H9 (cell line): ENCODE measurements around the gene TMPRSS2. TPM values are rescaled to one million over a fixed set of nuclear protein-coding genes. Genes with fewer than 3 reads are reported as not detected.

ENCODE experiments used
- DNase-seq: peaks from one replicate; pipeline ENCODE4 v3.0.0-alpha.2; 2017
- H2AFZ ChIP-seq: one replicate; pipeline ENCODE4 v1.6.1; 2013; ENCODE audit warnings: mild to moderate bottlenecking, low read length, control low read depth, moderate library complexity
- H2AK5ac ChIP-seq: 2 replicates; pipeline ENCODE4 v1.6.1; 2013; ENCODE audit warnings: low read length, control low read depth, mixed read lengths; ENCODE audit not compliant: insufficient read length
- H2BK120ac ChIP-seq: one replicate; pipeline ENCODE4 v1.6.1; 2013; ENCODE audit warnings: low read depth, mild to moderate bottlenecking, low read length, control low read depth, inconsistent platforms; ENCODE audit not compliant: poor library complexity, severe bottlenecking
- H2BK12ac ChIP-seq: 2 replicates; pipeline ENCODE4 v1.6.1; 2013; ENCODE audit warnings: low read length, control low read depth, mixed read lengths, low read depth; ENCODE audit not compliant: insufficient read length
- H2BK15ac ChIP-seq: 2 replicates; pipeline ENCODE4 v1.6.1; 2013; ENCODE audit warnings: low read depth, low read length, control low read depth
- H2BK20ac ChIP-seq: one replicate; pipeline ENCODE4 v1.6.1; 2013; ENCODE audit warnings: low read depth, mild to moderate bottlenecking, low read length, control low read depth, inconsistent platforms; ENCODE audit not compliant: poor library complexity, severe bottlenecking
- H2BK5ac ChIP-seq: 2 replicates; pipeline ENCODE4 v1.6.1; 2013; ENCODE audit warnings: low read length, control low read depth, mixed read lengths; ENCODE audit not compliant: insufficient read length
- H3K14ac ChIP-seq: 2 replicates; pipeline ENCODE4 v1.6.1; 2013; ENCODE audit warnings: low read length, control low read depth; ENCODE audit not compliant: insufficient read depth
- H3K18ac ChIP-seq: 2 replicates; pipeline ENCODE4 v1.6.1; 2013; ENCODE audit warnings: low read depth, mild to moderate bottlenecking, mixed read lengths, low read length, control low read depth; ENCODE audit not compliant: insufficient read length
- H3K23ac ChIP-seq: 2 replicates; pipeline ENCODE4 v1.6.1; 2013; ENCODE audit warnings: low read length, control low read depth, mixed read lengths, low read depth; ENCODE audit not compliant: insufficient read length
- H3K23me2 ChIP-seq: 2 replicates; pipeline ENCODE4 v1.6.1; 2013; ENCODE audit warnings: low read depth, mild to moderate bottlenecking, mixed read lengths, low read length, control low read depth; ENCODE audit not compliant: insufficient read length, poor library complexity, severe bottlenecking
- H3K27ac ChIP-seq: 2 replicates; pipeline ENCODE4 v1.5.1; 2013; ENCODE audit warnings: low read length, control low read depth, mixed read lengths, low read depth; ENCODE audit not compliant: insufficient read length
- H3K27me3 ChIP-seq: 2 replicates; pipeline ENCODE4 v1.6.1; 2013; ENCODE audit warnings: low read length, control low read depth, inconsistent platforms; ENCODE audit not compliant: insufficient read depth
- H3K4ac ChIP-seq: 2 replicates; pipeline ENCODE4 v1.6.1; 2013; ENCODE audit warnings: low read depth, mild to moderate bottlenecking, control low read depth, inconsistent platforms, low read length, moderate library complexity
- H3K4me1 ChIP-seq: 2 replicates; pipeline ENCODE4 v1.6.1; 2013; ENCODE audit warnings: low read length, control low read depth, inconsistent platforms; ENCODE audit not compliant: insufficient read depth
- H3K4me2 ChIP-seq: 2 replicates; pipeline ENCODE4 v1.6.1; 2013; ENCODE audit warnings: low read length, control low read depth, mixed read lengths; ENCODE audit not compliant: insufficient read length, insufficient read depth
- H3K56ac ChIP-seq: 2 replicates; pipeline ENCODE4 v1.6.1; 2013; ENCODE audit warnings: low read depth, mild to moderate bottlenecking, mixed read lengths, low read length, control low read depth; ENCODE audit not compliant: insufficient read length
- H3K79me1 ChIP-seq: 2 replicates; pipeline ENCODE4 v1.6.1; 2013; ENCODE audit warnings: low read depth, mild to moderate bottlenecking, moderate library complexity, low read length, control low read depth, inconsistent platforms; ENCODE audit not compliant: insufficient read depth, poor library complexity, severe bottlenecking
- H3K79me2 ChIP-seq: 2 replicates; pipeline ENCODE4 v1.6.1; 2013; ENCODE audit warnings: low read length, control low read depth, inconsistent platforms; ENCODE audit not compliant: insufficient read depth
- H3K9ac ChIP-seq: 2 replicates; pipeline ENCODE4 v1.6.1; 2013; ENCODE audit warnings: low read length, control low read depth, mixed read lengths; ENCODE audit not compliant: insufficient read length; ENCODE audit errors: extremely low read depth
- H3K9me3 ChIP-seq: one replicate; pipeline ENCODE4 v1.6.1; 2013; ENCODE audit warnings: low read depth, low read length, inconsistent platforms; ENCODE audit not compliant: control insufficient read depth
- H3T11ph ChIP-seq: one replicate; pipeline ENCODE4 v1.6.1; 2013; ENCODE audit warnings: mild to moderate bottlenecking, low read length, control low read depth, inconsistent platforms
- H4K20me1 ChIP-seq: one replicate; pipeline ENCODE4 v1.6.1; 2013; ENCODE audit not compliant: control insufficient read depth, insufficient read length, insufficient read depth
- H4K5ac ChIP-seq: 2 replicates; pipeline ENCODE4 v1.6.1; 2013; ENCODE audit warnings: low read depth, mild to moderate bottlenecking, mixed read lengths, low read length, control low read depth; ENCODE audit not compliant: insufficient read length
- H4K8ac ChIP-seq: replicated peaks from 2 replicates; pipeline ENCODE4 v1.6.1; 2013; ENCODE audit warnings: low read length, control low read depth, mixed read lengths, low read depth; ENCODE audit not compliant: insufficient read length
- H4K91ac ChIP-seq: 2 replicates; pipeline ENCODE4 v1.6.1; 2013; ENCODE audit warnings: low read depth, mild to moderate bottlenecking, moderate library complexity, mixed read lengths, low read length, control low read depth; ENCODE audit not compliant: insufficient read length
- H3K27ac Mint-ChIP-seq, 3 experiments: 2 replicates in 2 of 3; 3 replicates in 1 of 3; pipeline ENCODE4 v1.8.0; 2020 to 2021; ENCODE audit warnings: mixed read lengths in 3 of 3, mild to moderate bottlenecking in 1 of 3, moderate library complexity in 1 of 3
- H3K27me3 Mint-ChIP-seq: 2 replicates; pipeline ENCODE4 v1.8.0; 2021; ENCODE audit warnings: low read depth, mild to moderate bottlenecking, moderate library complexity, mixed read lengths
- H3K36me3 Mint-ChIP-seq, 3 experiments: 2 replicates in 2 of 3; 3 replicates in 1 of 3; pipeline ENCODE4 v1.8.0; 2020 to 2021; ENCODE audit warnings: low read depth in 3 of 3, mixed read lengths in 3 of 3; ENCODE audit not compliant: insufficient read depth in 1 of 3
- H3K4me1 Mint-ChIP-seq, 2 experiments: 2 replicates each; pipeline ENCODE4 v1.8.0; 2020; ENCODE audit warnings: mixed read lengths in 2 of 2
- H3K4me3 Mint-ChIP-seq, 2 experiments: 2 replicates in 1 of 2; 3 replicates in 1 of 2; pipeline ENCODE4 v1.8.0; 2020 to 2021; ENCODE audit warnings: mild to moderate bottlenecking in 2 of 2, mixed read lengths in 2 of 2, moderate library complexity in 1 of 2
- H3K9me3 Mint-ChIP-seq, 2 experiments: 2 replicates in 1 of 2; 3 replicates in 1 of 2; pipeline ENCODE4 v1.8.0; 2020; ENCODE audit warnings: mild to moderate bottlenecking in 2 of 2, mixed read lengths in 2 of 2, moderate library complexity in 1 of 2
- WGBS: extraction: QIAGEN DNeasy Blood & Tissue Kit; methylation state at CpG from one replicate; pipeline ENCODE4 v1.1.7; 2013; ENCODE audit warnings: missing lambda C conversion rate, low lambda C conversion rate, mixed read lengths; ENCODE audit not compliant: insufficient read length; ENCODE audit errors: extremely low coverage; 5-methylcytosine and 5-hydroxymethylcytosine counted together
- total RNA-seq: library from RNA; stranded (reverse); gene quantifications from 2 replicates; pipeline ENCODE4 v1.2.1, GENCODE V29; 2021
- TF ChIP-seq, protein P1 (sequence below): fragments of 200-600 bp; sonication (generic); conservative IDR thresholded peaks from 3 replicates; pipeline ENCODE4 v1.8.0; 2021; ENCODE audit warnings: antibody characterized with exemption, mild to moderate bottlenecking

The TMPRSS2 gene
- total RNA-seq, 1 experiment from 2014 or later = 12.1 TPM

GRCh38 chr21:41500363-41500762, 7.6 kb downstream of the TMPRSS2 start:
- Histone ChIP-seq H3K56ac (no peak overlapping the region), H3K27ac (no peak overlapping the region), H3K9me3 (no peaks in the 10 kb centered on the region), H2AFZ (no peak overlapping the region), H2BK15ac (no peak overlapping the region), H2BK5ac (no peak overlapping the region), H3K4me2 (no peak overlapping the region), H2BK12ac (no peak overlapping the region), H4K91ac (no peak overlapping the region), H3K4ac (no peak overlapping the region), H2BK120ac (no peak overlapping the region), H2BK20ac (no peak overlapping the region), H3K18ac (no peak overlapping the region), H3K79me1 (no peaks in the 10 kb centered on the region), H3K23me2 (no peaks in the 10 kb centered on the region), H3K9ac (no peak overlapping the region), H3K23ac (no peak overlapping the region), H2AK5ac (no peak overlapping the region), H4K5ac (no peak overlapping the region), H3K27me3 (no peaks in the 10 kb centered on the region; the same call in 1 of the 2 replicates), H3T11ph (no peak overlapping the region), H3K79me2 (no peaks in the 10 kb centered on the region; the same call in 1 of the 2 replicates), H3K4me1 (no peaks in the 10 kb centered on the region; the same call in 1 of the 2 replicates), H3K14ac (no peak overlapping the region), H4K20me1 (no peaks in the 10 kb centered on the region), H4K8ac (no peak overlapping the region)
- TF ChIP-seq, protein P1, sequence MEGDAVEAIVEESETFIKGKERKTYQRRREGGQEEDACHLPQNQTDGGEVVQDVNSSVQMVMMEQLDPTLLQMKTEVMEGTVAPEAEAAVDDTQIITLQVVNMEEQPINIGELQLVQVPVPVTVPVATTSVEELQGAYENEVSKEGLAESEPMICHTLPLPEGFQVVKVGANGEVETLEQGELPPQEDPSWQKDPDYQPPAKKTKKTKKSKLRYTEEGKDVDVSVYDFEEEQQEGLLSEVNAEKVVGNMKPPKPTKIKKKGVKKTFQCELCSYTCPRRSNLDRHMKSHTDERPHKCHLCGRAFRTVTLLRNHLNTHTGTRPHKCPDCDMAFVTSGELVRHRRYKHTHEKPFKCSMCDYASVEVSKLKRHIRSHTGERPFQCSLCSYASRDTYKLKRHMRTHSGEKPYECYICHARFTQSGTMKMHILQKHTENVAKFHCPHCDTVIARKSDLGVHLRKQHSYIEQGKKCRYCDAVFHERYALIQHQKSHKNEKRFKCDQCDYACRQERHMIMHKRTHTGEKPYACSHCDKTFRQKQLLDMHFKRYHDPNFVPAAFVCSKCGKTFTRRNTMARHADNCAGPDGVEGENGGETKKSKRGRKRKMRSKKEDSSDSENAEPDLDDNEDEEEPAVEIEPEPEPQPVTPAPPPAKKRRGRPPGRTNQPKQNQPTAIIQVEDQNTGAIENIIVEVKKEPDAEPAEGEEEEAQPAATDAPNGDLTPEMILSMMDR = no peak
- Mint-ChIP-seq H3K4me3 (no peak overlapping the region), H3K9me3 (no peaks in the 10 kb centered on the region), H3K27ac (no peak overlapping the region), H3K36me3 (no peaks in the 10 kb centered on the region), H3K4me1 (peaks cover 32 to 35% of the 10 kb centered on the region in 2 experiments), H3K27me3 (peaks cover 7% of the 10 kb centered on the region)
- DNase-seq = no peak
- no CpG with 5 or more reads among the region's 6 CpGs for WGBS
